A549 (cell line): Measurements from ENCODE around the gene SPATA13.

Experiments
- EHMT2 ChIP-seq: fragments of 200-600 bp; sonication (generic); IDR thresholded peaks from 2 replicates; pipeline ENCODE4 v1.6.1; 2016; ENCODE audit warnings: antibody characterized with exemption, low read depth, mild to moderate bottlenecking, moderate library complexity
- ESRRA ChIP-seq: fragments of 150-350 bp; IDR thresholded peaks from 2 replicates; pipeline ENCODE4 v1.6.1; 2014; ENCODE audit warnings: mild to moderate bottlenecking, low read length, borderline replicate concordance
- HDAC2 ChIP-seq: fragments of 200-600 bp; sonication (generic); IDR thresholded peaks from 2 replicates; pipeline ENCODE4 v1.6.1; 2016
- HOXA7 ChIP-seq: fragments of 250-450 bp; sonication (Bioruptor Pico); IDR thresholded peaks from 2 replicates; pipeline ENCODE4 v1.5.0; 2020; ENCODE audit warnings: mild to moderate bottlenecking, moderate library complexity
- POLR2A ChIP-seq: IDR thresholded peaks from 2 replicates; pipeline ENCODE4 v1.6.1; 2012; ENCODE audit warnings: mild to moderate bottlenecking, low read length
- RARB ChIP-seq: fragments of 250-450 bp; sonication (Bioruptor Pico); IDR thresholded peaks from 2 replicates; pipeline ENCODE4 v1.8.0; 2021; ENCODE audit warnings: mild to moderate bottlenecking, moderate library complexity
- ZNF302 ChIP-seq: fragments of 250-450 bp; sonication (Bioruptor Pico); IDR thresholded peaks from 2 replicates; pipeline ENCODE4 v1.9.0; 2021; ENCODE audit warnings: inconsistent platforms, mild to moderate bottlenecking, moderate library complexity
- TF ChIP-seq, protein P1 (sequence below): fragments of >200 bp; sonication (Bioruptor Twin); formaldehyde crosslinking; IDR thresholded peaks from 3 replicates; pipeline ENCODE4 v1.5.1; 2016
- TF ChIP-seq, protein P2 (sequence below): IDR thresholded peaks from 2 replicates; pipeline ENCODE4 v1.6.1; 2012
- TF ChIP-seq, protein P3 (sequence below): fragments of 200-600 bp; sonication (generic); IDR thresholded peaks from 2 replicates; pipeline ENCODE4 v1.6.1; 2016; ENCODE audit warnings: antibody characterized with exemption, mild to moderate bottlenecking, moderate library complexity

DNA sequence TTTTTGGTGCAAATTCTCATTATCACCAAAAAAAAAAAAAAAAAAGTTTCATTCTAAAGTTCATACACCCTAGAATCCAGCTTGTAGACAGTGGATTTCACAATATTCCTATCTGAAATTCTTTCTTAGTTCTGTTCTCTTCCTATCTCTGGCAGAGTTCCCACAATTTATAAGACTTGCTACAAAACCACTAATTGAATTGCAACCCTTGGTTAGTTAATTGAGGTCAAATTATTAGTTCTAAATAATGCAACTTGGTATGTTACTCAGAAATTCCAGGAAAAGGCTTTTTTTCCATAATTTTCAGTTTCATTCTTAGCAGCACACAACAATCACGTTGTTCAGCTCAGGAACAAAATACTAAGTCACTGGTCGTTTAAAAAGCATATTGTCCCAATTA lies 58.5 kb downstream of the SPATA13 start:
- TF ChIP-seq, protein P1, sequence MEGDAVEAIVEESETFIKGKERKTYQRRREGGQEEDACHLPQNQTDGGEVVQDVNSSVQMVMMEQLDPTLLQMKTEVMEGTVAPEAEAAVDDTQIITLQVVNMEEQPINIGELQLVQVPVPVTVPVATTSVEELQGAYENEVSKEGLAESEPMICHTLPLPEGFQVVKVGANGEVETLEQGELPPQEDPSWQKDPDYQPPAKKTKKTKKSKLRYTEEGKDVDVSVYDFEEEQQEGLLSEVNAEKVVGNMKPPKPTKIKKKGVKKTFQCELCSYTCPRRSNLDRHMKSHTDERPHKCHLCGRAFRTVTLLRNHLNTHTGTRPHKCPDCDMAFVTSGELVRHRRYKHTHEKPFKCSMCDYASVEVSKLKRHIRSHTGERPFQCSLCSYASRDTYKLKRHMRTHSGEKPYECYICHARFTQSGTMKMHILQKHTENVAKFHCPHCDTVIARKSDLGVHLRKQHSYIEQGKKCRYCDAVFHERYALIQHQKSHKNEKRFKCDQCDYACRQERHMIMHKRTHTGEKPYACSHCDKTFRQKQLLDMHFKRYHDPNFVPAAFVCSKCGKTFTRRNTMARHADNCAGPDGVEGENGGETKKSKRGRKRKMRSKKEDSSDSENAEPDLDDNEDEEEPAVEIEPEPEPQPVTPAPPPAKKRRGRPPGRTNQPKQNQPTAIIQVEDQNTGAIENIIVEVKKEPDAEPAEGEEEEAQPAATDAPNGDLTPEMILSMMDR = no peak
- TF ChIP-seq RARB (CRISPR knock-in tag) (no peak), POLR2A (no peak), HOXA7 (CRISPR knock-in tag) (no peak), HDAC2 (no peak), EHMT2 (no peak), ZNF302 (CRISPR knock-in tag) (no peak), ESRRA (no peak)
- TF ChIP-seq, protein P2, sequence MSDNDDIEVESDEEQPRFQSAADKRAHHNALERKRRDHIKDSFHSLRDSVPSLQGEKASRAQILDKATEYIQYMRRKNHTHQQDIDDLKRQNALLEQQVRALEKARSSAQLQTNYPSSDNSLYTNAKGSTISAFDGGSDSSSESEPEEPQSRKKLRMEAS = no peak
- TF ChIP-seq, protein P3, sequence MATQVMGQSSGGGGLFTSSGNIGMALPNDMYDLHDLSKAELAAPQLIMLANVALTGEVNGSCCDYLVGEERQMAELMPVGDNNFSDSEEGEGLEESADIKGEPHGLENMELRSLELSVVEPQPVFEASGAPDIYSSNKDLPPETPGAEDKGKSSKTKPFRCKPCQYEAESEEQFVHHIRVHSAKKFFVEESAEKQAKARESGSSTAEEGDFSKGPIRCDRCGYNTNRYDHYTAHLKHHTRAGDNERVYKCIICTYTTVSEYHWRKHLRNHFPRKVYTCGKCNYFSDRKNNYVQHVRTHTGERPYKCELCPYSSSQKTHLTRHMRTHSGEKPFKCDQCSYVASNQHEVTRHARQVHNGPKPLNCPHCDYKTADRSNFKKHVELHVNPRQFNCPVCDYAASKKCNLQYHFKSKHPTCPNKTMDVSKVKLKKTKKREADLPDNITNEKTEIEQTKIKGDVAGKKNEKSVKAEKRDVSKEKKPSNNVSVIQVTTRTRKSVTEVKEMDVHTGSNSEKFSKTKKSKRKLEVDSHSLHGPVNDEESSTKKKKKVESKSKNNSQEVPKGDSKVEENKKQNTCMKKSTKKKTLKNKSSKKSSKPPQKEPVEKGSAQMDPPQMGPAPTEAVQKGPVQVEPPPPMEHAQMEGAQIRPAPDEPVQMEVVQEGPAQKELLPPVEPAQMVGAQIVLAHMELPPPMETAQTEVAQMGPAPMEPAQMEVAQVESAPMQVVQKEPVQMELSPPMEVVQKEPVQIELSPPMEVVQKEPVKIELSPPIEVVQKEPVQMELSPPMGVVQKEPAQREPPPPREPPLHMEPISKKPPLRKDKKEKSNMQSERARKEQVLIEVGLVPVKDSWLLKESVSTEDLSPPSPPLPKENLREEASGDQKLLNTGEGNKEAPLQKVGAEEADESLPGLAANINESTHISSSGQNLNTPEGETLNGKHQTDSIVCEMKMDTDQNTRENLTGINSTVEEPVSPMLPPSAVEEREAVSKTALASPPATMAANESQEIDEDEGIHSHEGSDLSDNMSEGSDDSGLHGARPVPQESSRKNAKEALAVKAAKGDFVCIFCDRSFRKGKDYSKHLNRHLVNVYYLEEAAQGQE = no peak
